Measurements from ENCODE around the gene VSIG10. TPM values are rescaled to one million over a fixed set of nuclear protein-coding genes. Genes with fewer than 3 reads are reported as not detected.

VSIG10 gene
- total and polyA plus RNA-seq, 2 of the 13 experiments (the other 11 are each of a cell fraction or from before 2014, with no cell fraction given), result 25.6 to 42.5 TPM

DNA sequence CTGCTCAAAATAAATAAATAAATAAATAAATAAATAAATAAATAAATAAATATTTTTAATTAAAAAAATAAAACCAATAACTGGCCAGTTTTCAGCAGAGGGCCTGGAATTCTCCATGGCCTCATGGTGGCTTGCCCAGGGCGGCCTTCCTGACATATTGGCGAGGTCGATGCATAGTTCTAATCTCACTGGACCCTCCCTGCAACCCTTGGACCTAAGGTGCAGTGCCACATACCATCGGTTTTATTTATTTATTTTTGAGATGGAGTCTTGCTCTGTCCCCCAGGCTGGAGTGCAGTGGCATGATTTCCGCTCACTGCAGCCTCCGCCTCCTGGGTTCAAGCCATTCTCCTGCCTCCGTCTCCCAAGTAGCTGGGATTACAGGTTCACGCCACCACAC, 3.9 kb upstream of the VSIG10 start (continued):
- TF ChIP-seq TEAD3 (CRISPR knock-in tag; optimal IDR thresholded peaks at IDR 0.05; ENCODE audit: borderline replicate concordance) (peak; percentile 18), SIX4 (CRISPR knock-in tag; IDR thresholded peaks at IDR 0.05) (no peak), ZNF207 (IDR thresholded peaks at IDR 0.05; ENCODE audit: borderline replicate concordance) (no peak), DPF2 (CRISPR knock-in tag; IDR thresholded peaks at IDR 0.05; ENCODE audit: borderline replicate concordance, low read depth) (no peak), ZNF577 (CRISPR knock-in tag; IDR thresholded peaks at IDR 0.05; ENCODE audit: borderline replicate concordance, low read depth) (no peak)

- no peak overlapping the region for H3K4me2 ChIP-seq (ENCODE audit: low read depth, low read length)
- no peak overlapping the region for H3K9ac ChIP-seq (ENCODE audit: insufficient read depth, low read depth, low read length)
- H3K27ac ChIP-seq (ENCODE audit: extremely low read length, insufficient read depth, low read length), result no peak overlapping the region
- no peak overlapping the region for H3K4me3 ChIP-seq (replicated peaks in 1 of 3; ENCODE audit: insufficient read depth in 1 of 3, low read depth in 2 of 3, low read length in 3 of 3)
- no peaks in the 10 kb centered on the region for H3K27me3 ChIP-seq (ENCODE audit: control insufficient read depth in 1 of 2, insufficient read depth in 2 of 2, low read length in 2 of 2)
- TF ChIP-seq, protein P1, sequence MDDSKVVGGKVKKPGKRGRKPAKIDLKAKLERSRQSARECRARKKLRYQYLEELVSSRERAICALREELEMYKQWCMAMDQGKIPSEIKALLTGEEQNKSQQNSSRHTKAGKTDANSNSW (CRISPR knock-in tag; IDR thresholded peaks at IDR 0.05; ENCODE audit: borderline replicate concordance), result no peak
- TF ChIP-seq TEAD3 (CRISPR knock-in tag; optimal IDR thresholded peaks at IDR 0.05; ENCODE audit: borderline replicate concordance), result peak; percentile 17
- intact Hi-C loops (cut with micrococcal nuclease; ENCODE audit: unreplicated experiment), result no loop called here
- no peak overlapping the region for H2AFZ ChIP-seq (ENCODE audit: low read length)
- peaks cover 34% of the 10 kb centered on the region for H3K4me1 ChIP-seq (ENCODE audit: insufficient read depth, low read length)
- DNase-seq (ENCODE audit: low spot score), result peak; percentile 33
- CTCF ChIA-PET (ENCODE audit: low intra/inter-chr PET ratio, low total read pairs), result no interaction called here
- H3K36me3 ChIP-seq (replicated peaks in 1 of 2; ENCODE audit: control insufficient read depth in 1 of 2, insufficient read depth in 2 of 2, low read length in 2 of 2), result no peaks in the 10 kb centered on the region; a peak in 1 of 5 replicates
- WGBS (ENCODE audit: low lambda C conversion rate), result 56% methylated on average over 4 of the region's 4 CpGs
- no peak for ATAC-seq
- no peaks in the 10 kb centered on the region for H4K20me1 ChIP-seq (ENCODE audit: insufficient read depth, low read length)
- H3K79me2 ChIP-seq (ENCODE audit: insufficient read depth, low read length), result no peaks in the 10 kb centered on the region
- in situ Hi-C loops (cut with HindIII; ENCODE audit: extremely low pct_ligation_motif_present, low pct_unique_long_range_greater_than_20kb), result no loop called here
- POLR2A ChIA-PET, result interaction anchor here (0.7 to 1.6 kb wide), 2 partner anchors 29 to 32 kb away, joined by 3 read pairs; partner anchors contain the start of gene PEBP1
- no peaks in the 10 kb centered on the region for H3K9me3 ChIP-seq (ENCODE audit: low read length)
- no peak for FAIRE-seq
- BruUV-seq (replicated peaks), result no TSS peak
Observed at GRCh38 chr12:118107011-118107410, 3.2 kb upstream of the VSIG10 start.

DNA sequence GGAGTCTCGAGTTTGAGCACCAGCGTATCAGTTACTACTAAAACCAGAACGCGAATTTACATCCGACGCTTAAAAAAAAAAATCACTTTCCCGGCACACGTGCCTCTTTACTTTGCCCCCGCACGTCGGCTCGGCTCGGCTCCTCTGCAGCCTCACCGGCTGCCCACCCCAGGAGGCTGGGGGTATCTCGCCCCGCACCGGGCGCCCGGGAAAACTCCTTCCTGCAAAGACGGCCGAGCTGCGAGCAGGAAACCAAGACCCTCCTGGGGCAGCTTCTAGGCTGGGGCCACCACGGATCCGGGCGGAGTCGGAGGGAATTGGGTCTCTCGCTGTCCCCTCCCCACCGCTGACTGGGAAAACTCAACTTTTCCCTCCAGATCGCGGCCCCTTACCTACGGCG, 610 bp downstream of the VSIG10 start:
- H4K20me1 ChIP-seq (ENCODE audit: insufficient read depth, low read length), result no peaks in the 10 kb centered on the region
- WGBS (ENCODE audit: low lambda C conversion rate), result 0% methylated on average over 13 of the region's 32 CpGs
- CTCF ChIA-PET (ENCODE audit: low intra/inter-chr PET ratio, low total read pairs), result no interaction called here
- peak; percentile 33 for ATAC-seq
- intact Hi-C loops (cut with micrococcal nuclease; ENCODE audit: unreplicated experiment) (loop anchor here (1.0 to 5.0 kb wide), 2 partner anchors 42 to 226 kb away; partner anchors contain the start of gene WSB2), in situ Hi-C loops (cut with HindIII; ENCODE audit: extremely low pct_ligation_motif_present, low pct_unique_long_range_greater_than_20kb) (no loop called here)
- BruUV-seq (replicated peaks), result no TSS peak
- H3K4me2 ChIP-seq (ENCODE audit: low read depth, low read length), result peak overlapping the region; percentile 92
- H3K79me2 ChIP-seq (ENCODE audit: insufficient read depth, low read length), result no peaks in the 10 kb centered on the region
- H3K4me3 ChIP-seq (replicated peaks in 1 of 3; ENCODE audit: insufficient read depth in 1 of 3, low read depth in 2 of 3, low read length in 3 of 3), result peak overlapping the region; percentile 82 to 91 (median 85)
- FAIRE-seq, result no peak
- H3K9ac ChIP-seq (ENCODE audit: insufficient read depth, low read depth, low read length), result peak overlapping the region; percentile 80
- H3K4me1 ChIP-seq (ENCODE audit: insufficient read depth, low read length), result peaks cover 43% of the 10 kb centered on the region
- no peak overlapping the region for H2AFZ ChIP-seq (ENCODE audit: low read length)
- no peaks in the 10 kb centered on the region for H3K9me3 ChIP-seq (ENCODE audit: low read length)
- no peak for DNase-seq (ENCODE audit: low spot score)
- POLR2A ChIA-PET, result interaction anchor here (0.9 to 1.4 kb wide), 8 partner anchors 13 to 42 kb away, joined by 3 to 8 read pairs (median 4); partner anchors contain the start of genes PEBP1 and WSB2
- H3K27me3 ChIP-seq (ENCODE audit: control insufficient read depth in 1 of 2, insufficient read depth in 2 of 2, low read length in 2 of 2), result no peaks in the 10 kb centered on the region
- peak overlapping the region; percentile 79 for H3K27ac ChIP-seq (ENCODE audit: extremely low read length, insufficient read depth, low read length)
- no peaks in the 10 kb centered on the region; a peak in 1 of 5 replicates for H3K36me3 ChIP-seq (replicated peaks in 1 of 2; ENCODE audit: control insufficient read depth in 1 of 2, insufficient read depth in 2 of 2, low read length in 2 of 2)
- no peak for TF ChIP-seq JDP2 (CRISPR knock-in tag; IDR thresholded peaks at IDR 0.05; ENCODE audit: borderline replicate concordance)
- TF ChIP-seq SATB2 (CRISPR knock-in tag; IDR thresholded peaks at IDR 0.05), result peak; percentile 24; the same call in 1 of the 2 replicates
- peak; percentile 48; the same call in 1 of the 2 replicates for TF ChIP-seq ZNF564 (CRISPR knock-in tag; IDR thresholded peaks at IDR 0.05)
- 0 out of 2 replicates have a peak, but pooled peaks have one; percentile 41 for TF ChIP-seq CCDC6 (CRISPR knock-in tag; IDR thresholded peaks at IDR 0.05)
- TF ChIP-seq TP53 (CRISPR knock-in tag; conservative IDR thresholded peaks at IDR 0.05), result 0 out of 2 replicates have a peak, but pooled peaks have one; percentile 17
- TF ChIP-seq ZNF362 (CRISPR knock-in tag; IDR thresholded peaks at IDR 0.05; ENCODE audit: borderline replicate concordance), result peak; percentile 39; the same call in 1 of the 2 replicates
- 0 out of 2 replicates have a peak, but pooled peaks have one; percentile 8 for TF ChIP-seq DMAP1 (CRISPR knock-in tag; IDR thresholded peaks at IDR 0.05)
- TF ChIP-seq MAZ (IDR thresholded peaks at IDR 0.05; ENCODE audit: borderline replicate concordance, low read depth, low read length), result peak; percentile 2; the same call in 1 of the 2 replicates
- TF ChIP-seq MAZ (CRISPR knock-in tag; IDR thresholded peaks at IDR 0.05; ENCODE audit: low read depth), result no peak
